HEK293 (cell line): ENCODE measurements around the gene GPI.
A peak's percentile ranks its signal among the peaks of the same experiment; 100 is the strongest.

Experiments used
- BCL11A ChIP-seq: fragments of 450-650 bp; formaldehyde crosslinking; IDR thresholded peaks from 2 replicates; pipeline ENCODE4 v1.5.1; 2016; ENCODE audit warnings: low read depth, missing biosample characterization, missing genetic modification characterization
- GLIS1 ChIP-seq: fragments of 450-650 bp; formaldehyde crosslinking; IDR thresholded peaks from 2 replicates; pipeline ENCODE4 v1.5.1; 2016; ENCODE audit warnings: missing biosample characterization, missing genetic modification characterization
- HIC1 ChIP-seq: fragments of 450-650 bp; formaldehyde crosslinking; IDR thresholded peaks from 2 replicates; pipeline ENCODE4 v1.5.1; 2016; ENCODE audit warnings: missing biosample characterization, missing genetic modification characterization
- HOXA7 ChIP-seq: sonication (generic); formaldehyde crosslinking; IDR thresholded peaks from 2 replicates; pipeline ENCODE4 v1.8.1; 2022; ENCODE audit warnings: missing genetic modification reagents, borderline replicate concordance
- IKZF3 ChIP-seq: fragments of 450-650 bp; IDR thresholded peaks from 2 replicates; pipeline ENCODE4 v1.5.0; 2018; ENCODE audit warnings: missing biosample characterization, mild to moderate bottlenecking, missing genetic modification characterization, moderate library complexity
- KLF17 ChIP-seq: fragments of 450-650 bp; formaldehyde crosslinking; IDR thresholded peaks from 2 replicates; pipeline ENCODE4 v1.5.1; 2016; ENCODE audit warnings: missing biosample characterization, missing genetic modification characterization
- PATZ1 ChIP-seq: fragments of 450-650 bp; formaldehyde crosslinking; IDR thresholded peaks from 2 replicates; pipeline ENCODE4 v1.5.1; 2016; ENCODE audit warnings: missing biosample characterization, missing genetic modification characterization
- PRDM10 ChIP-seq: fragments of 450-650 bp; formaldehyde crosslinking; IDR thresholded peaks from 2 replicates; pipeline ENCODE4 v1.5.1; 2016; ENCODE audit warnings: missing biosample characterization, missing genetic modification characterization
- SP7 ChIP-seq: fragments of 450-650 bp; formaldehyde crosslinking; IDR thresholded peaks from 2 replicates; pipeline ENCODE4 v1.5.1; 2016; ENCODE audit warnings: missing biosample characterization, missing genetic modification characterization
- WT1 ChIP-seq: fragments of 450-650 bp; formaldehyde crosslinking; IDR thresholded peaks from 2 replicates; pipeline ENCODE4 v1.5.1; 2016; ENCODE audit warnings: missing biosample characterization, missing genetic modification characterization
- YY2 ChIP-seq: fragments of 450-650 bp; formaldehyde crosslinking; IDR thresholded peaks from 2 replicates; pipeline ENCODE4 v1.5.1; 2016; ENCODE audit warnings: missing biosample characterization, missing genetic modification characterization
- ZBTB1 ChIP-seq: fragments of 450-650 bp; formaldehyde crosslinking; IDR thresholded peaks from 2 replicates; pipeline ENCODE4 v1.5.1; 2016; ENCODE audit warnings: missing biosample characterization, missing genetic modification characterization
- ZBTB10 ChIP-seq: fragments of 450-650 bp; formaldehyde crosslinking; IDR thresholded peaks from 2 replicates; pipeline ENCODE4 v1.5.1; 2016; ENCODE audit warnings: missing biosample characterization, missing genetic modification characterization
- ZBTB6 ChIP-seq: fragments of 450-650 bp; formaldehyde crosslinking; IDR thresholded peaks from 2 replicates; pipeline ENCODE4 v1.5.1; 2017; ENCODE audit warnings: missing biosample characterization, missing genetic modification characterization
- ZBTB7A ChIP-seq: fragments of 450-650 bp; formaldehyde crosslinking; IDR thresholded peaks from 2 replicates; pipeline ENCODE4 v1.5.1; 2016; ENCODE audit warnings: low read depth, missing biosample characterization, missing genetic modification characterization
- ZFHX2 ChIP-seq: fragments of 450-650 bp; formaldehyde crosslinking; conservative IDR thresholded peaks from 2 replicates; pipeline ENCODE4 v1.5.1; 2016; ENCODE audit warnings: missing biosample characterization, missing genetic modification characterization
- ZIC2 ChIP-seq: fragments of 450-650 bp; formaldehyde crosslinking; IDR thresholded peaks from 2 replicates; pipeline ENCODE4 v1.5.1; 2016; ENCODE audit warnings: missing biosample characterization, missing genetic modification characterization
- ZNF146 ChIP-seq: fragments of 450-650 bp; formaldehyde crosslinking; IDR thresholded peaks from 2 replicates; pipeline ENCODE4 v1.5.1; 2016; ENCODE audit warnings: missing biosample characterization, missing genetic modification characterization
- ZNF155 ChIP-seq: fragments of 450-650 bp; formaldehyde crosslinking; IDR thresholded peaks from 2 replicates; pipeline ENCODE4 v1.5.1; 2016; ENCODE audit warnings: missing biosample characterization, missing genetic modification characterization
- ZNF335 ChIP-seq: fragments of 450-650 bp; formaldehyde crosslinking; conservative IDR thresholded peaks from 2 replicates; pipeline ENCODE4 v1.5.1; 2016; ENCODE audit warnings: missing biosample characterization, missing genetic modification characterization
- ZNF354C ChIP-seq: fragments of 450-650 bp; formaldehyde crosslinking; IDR thresholded peaks from 2 replicates; pipeline ENCODE4 v1.5.1; 2016; ENCODE audit warnings: missing biosample characterization, missing genetic modification characterization, low read depth, borderline replicate concordance
- ZNF549 ChIP-seq: fragments of 450-650 bp; IDR thresholded peaks from 2 replicates; pipeline ENCODE4 v1.5.1; 2018; ENCODE audit warnings: missing biosample characterization, missing genetic modification characterization, mild to moderate bottlenecking, inconsistent platforms, moderate library complexity
- ZNF555 ChIP-seq: fragments of 450-650 bp; formaldehyde crosslinking; conservative IDR thresholded peaks from 2 replicates; pipeline ENCODE4 v1.5.1; 2017; ENCODE audit warnings: missing biosample characterization, mild to moderate bottlenecking, missing genetic modification characterization, inconsistent platforms
- ZNF785 ChIP-seq: fragments of 450-650 bp; formaldehyde crosslinking; IDR thresholded peaks from 2 replicates; pipeline ENCODE4 v1.5.1; 2016; ENCODE audit warnings: missing biosample characterization, missing genetic modification characterization
- ZSCAN30 ChIP-seq: fragments of 450-650 bp; IDR thresholded peaks from 2 replicates; pipeline ENCODE4 v1.5.1; 2018; ENCODE audit warnings: missing biosample characterization, mild to moderate bottlenecking, missing genetic modification characterization, moderate library complexity

Gene GPI

GRCh38 chr19:34404109-34404909 is 39.3 kb downstream of the GPI start, which contains the start of gene PDCD2L (continued):
- TF ChIP-seq ZSCAN30 (peak; percentile 67), ZNF335 (tag by site-specific recombination) (peak; percentile 97), ZBTB7A (tag by site-specific recombination) (peak; percentile 90), ZFHX2 (tag by site-specific recombination) (peak; percentile 77), HIC1 (tag by site-specific recombination) (0 out of 2 replicates have a peak, but pooled peaks have one; percentile 47), ZIC2 (tag by site-specific recombination) (peak; percentile 53; the same call in 1 of the 2 replicates), IKZF3 (tag by site-specific recombination) (peak; percentile 22; the same call in 1 of the 2 replicates), ZNF146 (peak; percentile 20; the same call in 1 of the 2 replicates), ZNF555 (no peak), ZNF155 (tag by site-specific recombination) (no peak), BCL11A (tag by site-specific recombination) (no peak), SP7 (tag by site-specific recombination) (peak; percentile 77), ZNF549 (no peak), WT1 (peak; percentile 43; the same call in 1 of the 2 replicates), HOXA7 (CRISPR knock-in tag) (peak; percentile 82; the same call in 1 of the 2 replicates), ZBTB1 (tag by site-specific recombination) (0 out of 2 replicates have a peak, but pooled peaks have one; percentile 58), YY2 (peak; percentile 97), ZBTB6 (tag by site-specific recombination) (no peak), ZNF354C (tag by site-specific recombination) (no peak), ZNF785 (tag by site-specific recombination) (0 out of 2 replicates have a peak, but pooled peaks have one; percentile 29), PRDM10 (tag by site-specific recombination) (peak; percentile 30), PATZ1 (tag by site-specific recombination) (peak; percentile 79), KLF17 (tag by site-specific recombination) (peak; percentile 87; the same call in 1 of the 2 replicates), GLIS1 (tag by site-specific recombination) (0 out of 2 replicates have a peak, but pooled peaks have one; percentile 29), ZBTB10 (peak; percentile 75; the same call in 1 of the 2 replicates)
